HG02870 (cell line): Measurements from ENCODE around the gene LAMC3.

Experiments
- ATAC-seq: cut with Tn5 transposase; IDR thresholded peaks from one replicate; pipeline ENCODE4 v1.9.1; 2021; ENCODE audit warnings: mild to moderate bottlenecking, moderate library complexity; ENCODE audit not compliant: unreplicated experiment

LAMC3 gene

GRCh38 chr9:131010482-131011273 is 1.7 kb downstream of the LAMC3 start:
- no peak for ATAC-seq

- ATAC-seq = no peak
Observed at GRCh38 chr9:131011274-131012022, 2.5 kb downstream of the LAMC3 start.

- no peak for ATAC-seq
Observed at GRCh38 chr9:131012023-131012334, 3.0 kb downstream of the LAMC3 start.

DNA sequence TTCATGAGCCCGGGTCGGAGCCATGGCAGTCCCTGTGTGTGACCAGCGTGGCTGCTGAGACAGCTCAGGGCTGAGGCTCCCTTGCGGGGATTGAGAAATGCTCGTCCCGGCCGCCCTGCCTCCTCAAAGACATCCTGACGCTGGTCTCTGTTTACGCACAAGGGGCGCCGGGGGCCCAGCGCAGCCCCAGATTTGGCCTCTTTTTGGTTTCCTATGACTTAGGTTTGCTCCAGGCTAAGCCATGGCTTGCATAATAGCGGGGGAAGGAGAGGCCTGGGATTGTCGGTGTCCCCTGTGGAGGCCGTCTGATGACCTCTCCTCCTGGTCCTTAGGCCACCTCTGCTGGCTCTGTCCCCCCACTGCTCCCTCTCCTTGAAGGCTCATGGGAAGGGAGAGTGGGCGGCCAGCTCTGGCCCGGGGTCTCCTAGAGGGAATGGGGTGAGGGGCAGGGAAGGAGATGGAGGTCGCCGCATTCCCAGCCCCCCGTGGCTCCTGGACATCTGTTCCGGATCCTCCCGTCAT is 3.5 kb downstream of the LAMC3 start:
- ATAC-seq = no peak

DNA sequence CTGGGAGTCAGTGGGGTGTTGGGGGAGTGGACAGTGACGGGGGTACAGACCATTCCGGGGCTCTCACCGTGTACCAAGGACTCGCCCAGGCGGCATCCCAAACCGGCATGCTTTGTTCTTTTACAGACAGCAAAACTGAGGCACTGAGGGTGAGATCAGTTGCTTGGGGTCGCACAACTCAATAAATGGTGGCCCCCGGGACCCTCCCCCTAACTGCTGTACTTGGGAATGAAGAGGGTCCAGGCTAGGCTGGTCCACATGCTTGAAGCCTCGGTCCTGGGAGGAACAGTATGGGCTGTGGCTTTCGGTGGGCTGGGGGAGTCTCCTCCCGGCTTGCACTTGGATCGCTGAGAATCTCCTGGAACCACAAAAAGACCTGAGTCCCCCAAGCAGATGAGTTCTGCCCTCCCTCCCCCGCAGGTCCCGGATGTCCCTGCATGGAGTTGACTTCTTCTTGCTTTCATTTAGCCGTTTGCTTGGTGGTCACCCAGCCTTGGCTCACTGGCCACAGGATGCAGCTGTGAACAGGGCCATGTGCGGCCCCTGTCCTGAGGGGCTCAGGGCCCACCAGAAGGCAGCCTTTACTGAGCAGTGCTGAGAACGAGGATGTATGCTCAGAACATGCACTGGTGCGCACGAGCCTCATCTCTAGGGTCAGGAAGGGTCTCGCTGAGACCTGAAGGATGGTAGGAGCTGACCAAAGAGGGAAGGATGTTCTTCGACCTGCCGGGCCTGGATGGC is 4.2 kb downstream of the LAMC3 start:
- ATAC-seq = no peak

DNA sequence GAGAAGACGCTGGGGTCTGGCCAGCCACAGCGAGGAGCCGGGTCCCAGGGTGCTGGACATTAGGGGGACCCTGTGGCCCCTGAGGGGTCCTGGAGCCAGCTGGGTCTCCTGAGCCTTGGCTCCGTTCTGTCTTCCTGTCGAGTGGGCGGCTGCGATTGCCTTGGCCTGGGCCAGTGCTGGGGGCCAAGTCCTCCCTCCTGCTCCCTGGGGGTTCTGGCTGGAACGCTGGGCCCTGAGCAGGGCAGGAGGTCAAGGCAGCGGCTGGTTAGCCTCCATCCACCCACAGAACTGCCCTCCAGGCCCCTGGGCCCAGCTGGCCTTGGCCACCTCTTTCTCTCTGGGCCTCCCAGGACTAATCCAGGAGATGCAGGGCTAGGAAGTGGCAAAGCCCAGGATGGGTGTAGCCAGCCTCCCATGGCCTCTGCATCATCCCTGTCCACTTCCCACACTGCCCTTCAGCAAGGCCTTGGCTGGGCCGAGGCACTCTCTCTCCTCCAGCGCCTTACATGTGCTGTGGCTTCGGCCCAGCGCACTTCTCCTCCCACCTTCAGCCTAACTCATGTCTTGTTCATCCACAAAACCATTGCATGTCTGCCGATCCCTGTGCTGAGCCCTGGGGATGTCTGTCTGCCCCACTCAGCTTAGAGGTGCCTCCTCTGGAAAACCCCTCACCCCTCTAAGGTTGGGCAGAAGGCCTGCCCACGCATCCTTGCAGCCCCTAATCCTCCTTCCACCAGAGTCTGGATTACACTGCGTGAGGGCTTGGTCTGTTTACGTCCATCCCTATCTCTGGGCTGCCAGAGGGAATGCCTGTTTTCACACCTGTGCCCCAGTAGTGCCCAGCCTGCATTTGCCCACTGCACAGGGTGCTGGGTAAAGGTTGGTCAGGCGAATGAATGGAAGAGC is 5.0 kb downstream of the LAMC3 start:
- ATAC-seq = no peak

DNA sequence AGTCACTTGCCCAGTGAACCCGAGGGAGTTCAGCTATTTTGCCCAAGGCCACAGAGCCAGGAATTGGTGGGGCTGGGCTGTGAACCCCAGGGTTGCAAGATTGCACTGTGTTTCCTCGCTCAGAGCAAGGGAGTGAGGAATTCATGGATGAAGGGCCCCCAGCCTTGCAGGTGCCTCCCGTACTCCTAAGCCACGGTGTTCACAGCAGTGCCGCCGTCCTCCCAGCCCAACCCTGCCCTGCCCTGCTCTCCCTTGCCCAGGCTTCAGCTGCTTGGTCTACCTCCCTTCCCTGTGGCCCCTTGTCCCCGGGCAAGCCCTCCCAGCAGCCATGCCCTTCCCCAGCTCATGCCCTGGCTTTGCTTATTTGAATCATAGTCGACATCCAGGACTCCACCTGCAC is 6.1 kb downstream of the LAMC3 start:
- ATAC-seq = no peak

DNA sequence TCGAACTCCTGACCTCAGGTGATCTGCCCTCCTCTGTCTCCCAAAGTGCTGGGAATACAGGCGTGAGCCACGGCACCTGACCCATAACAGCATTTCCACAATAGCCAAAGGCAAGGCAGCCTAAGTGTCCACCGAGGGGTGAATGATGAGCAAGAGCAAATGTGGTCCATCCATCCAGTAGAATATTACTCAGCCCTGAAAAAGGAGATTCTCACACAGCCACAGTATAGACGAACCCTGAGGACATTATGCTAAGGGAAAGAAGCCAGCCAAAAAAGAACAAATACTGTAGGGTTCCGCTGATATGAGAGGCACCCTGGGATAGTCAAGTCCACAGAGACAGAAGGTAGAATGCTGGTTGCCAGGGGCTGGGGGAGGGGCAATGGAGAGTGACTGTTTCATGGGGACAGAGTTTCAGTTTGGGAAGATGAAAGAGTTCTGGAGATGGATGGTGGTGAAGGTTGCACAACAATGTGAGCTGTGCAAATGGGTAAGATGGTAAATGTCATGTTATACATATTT is 7.0 kb downstream of the LAMC3 start:
- no peak for ATAC-seq

- no peak for ATAC-seq
Observed at GRCh38 chr9:131017067-131017466, 8.1 kb downstream of the LAMC3 start.

DNA sequence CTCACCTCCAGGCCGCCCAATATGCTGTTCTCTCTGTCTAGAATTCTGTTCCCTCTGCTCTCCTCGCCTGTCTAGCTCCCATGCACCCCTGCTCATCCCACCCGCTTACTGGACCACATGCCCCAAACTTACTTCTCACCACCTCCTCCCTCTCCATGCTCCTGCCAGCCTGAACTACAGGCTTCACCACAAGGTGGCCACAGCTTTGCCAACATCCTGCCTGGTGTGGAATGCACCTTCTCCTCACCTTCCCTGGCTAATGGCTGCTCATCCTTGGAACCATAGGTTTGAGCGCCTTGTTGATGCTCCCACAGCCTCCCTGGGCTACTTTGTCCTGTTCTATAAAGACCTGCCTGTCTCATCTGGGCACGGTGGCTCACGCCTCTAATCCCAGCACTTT is 9.6 kb downstream of the LAMC3 start:
- no peak for ATAC-seq

GRCh38 chr9:131019388-131020239 is 10.6 kb downstream of the LAMC3 start:
- no peak for ATAC-seq

DNA sequence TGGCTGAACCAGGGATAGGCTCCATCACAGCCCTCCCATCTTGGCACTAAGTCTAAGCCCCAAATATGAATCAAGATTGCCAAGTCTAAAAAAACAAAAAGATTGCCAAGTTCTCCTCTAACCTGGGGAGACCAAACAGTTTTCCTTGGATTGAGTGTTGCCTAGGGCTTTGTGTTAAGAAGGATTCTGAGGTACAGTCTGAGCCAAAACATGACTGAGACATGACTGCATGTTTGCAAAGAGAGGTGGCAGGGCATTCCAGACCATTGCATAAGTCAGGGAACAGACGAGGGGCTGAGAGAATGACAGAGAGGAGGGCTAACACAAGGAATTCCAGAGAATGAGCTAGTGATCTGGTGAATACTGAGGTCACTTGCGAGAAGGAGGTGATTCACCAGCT is 11.4 kb downstream of the LAMC3 start:
- no peak for ATAC-seq

- no peak for ATAC-seq
Observed at GRCh38 chr9:131020862-131021261, 11.9 kb downstream of the LAMC3 start.

- ATAC-seq = no peak
Observed at GRCh38 chr9:131021785-131022184, 12.8 kb downstream of the LAMC3 start.

DNA sequence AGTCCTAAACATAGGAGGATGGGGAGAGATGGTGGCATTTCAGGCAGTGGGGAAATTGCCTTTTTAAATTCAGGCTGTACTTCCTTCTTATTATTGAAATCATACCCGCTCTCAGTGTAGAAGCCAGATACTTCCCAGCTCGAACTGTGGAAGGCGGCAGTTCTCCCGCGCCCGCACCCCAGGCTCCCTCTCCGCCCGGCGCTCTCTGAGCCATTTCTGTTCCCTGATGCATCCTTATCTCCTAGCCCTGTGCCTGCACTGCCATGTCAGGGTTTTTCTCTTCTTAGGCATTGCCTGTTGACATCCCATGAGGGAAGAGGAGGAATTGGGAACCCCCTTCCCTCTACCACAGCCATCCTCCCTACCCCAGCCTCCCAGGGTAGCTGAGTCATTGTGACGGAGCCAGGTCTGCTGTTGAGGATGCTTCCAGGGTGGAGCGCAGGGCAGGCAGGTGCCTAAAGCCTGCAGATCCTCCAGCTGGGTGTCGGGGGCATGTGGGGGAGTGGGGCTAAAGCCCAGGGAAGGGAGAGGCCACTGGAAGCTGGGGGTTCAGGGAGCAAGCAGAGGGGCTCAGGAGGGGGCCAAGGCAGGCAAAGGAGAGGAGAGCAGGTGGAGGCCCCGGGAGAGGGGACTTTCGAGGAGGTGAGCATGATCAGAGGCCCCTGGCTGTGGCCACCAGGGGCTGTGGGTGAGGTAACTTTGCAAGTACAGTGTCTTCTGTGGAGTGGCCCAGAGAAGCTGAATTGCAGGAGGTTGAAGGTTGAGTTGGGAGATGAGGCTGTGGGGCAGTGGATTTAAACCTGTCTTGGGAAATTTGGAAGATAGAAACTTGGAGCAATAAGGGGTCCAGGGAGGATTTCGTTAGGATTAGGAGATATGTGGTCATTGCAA is 16.2 kb downstream of the LAMC3 start:
- no peak for ATAC-seq

DNA sequence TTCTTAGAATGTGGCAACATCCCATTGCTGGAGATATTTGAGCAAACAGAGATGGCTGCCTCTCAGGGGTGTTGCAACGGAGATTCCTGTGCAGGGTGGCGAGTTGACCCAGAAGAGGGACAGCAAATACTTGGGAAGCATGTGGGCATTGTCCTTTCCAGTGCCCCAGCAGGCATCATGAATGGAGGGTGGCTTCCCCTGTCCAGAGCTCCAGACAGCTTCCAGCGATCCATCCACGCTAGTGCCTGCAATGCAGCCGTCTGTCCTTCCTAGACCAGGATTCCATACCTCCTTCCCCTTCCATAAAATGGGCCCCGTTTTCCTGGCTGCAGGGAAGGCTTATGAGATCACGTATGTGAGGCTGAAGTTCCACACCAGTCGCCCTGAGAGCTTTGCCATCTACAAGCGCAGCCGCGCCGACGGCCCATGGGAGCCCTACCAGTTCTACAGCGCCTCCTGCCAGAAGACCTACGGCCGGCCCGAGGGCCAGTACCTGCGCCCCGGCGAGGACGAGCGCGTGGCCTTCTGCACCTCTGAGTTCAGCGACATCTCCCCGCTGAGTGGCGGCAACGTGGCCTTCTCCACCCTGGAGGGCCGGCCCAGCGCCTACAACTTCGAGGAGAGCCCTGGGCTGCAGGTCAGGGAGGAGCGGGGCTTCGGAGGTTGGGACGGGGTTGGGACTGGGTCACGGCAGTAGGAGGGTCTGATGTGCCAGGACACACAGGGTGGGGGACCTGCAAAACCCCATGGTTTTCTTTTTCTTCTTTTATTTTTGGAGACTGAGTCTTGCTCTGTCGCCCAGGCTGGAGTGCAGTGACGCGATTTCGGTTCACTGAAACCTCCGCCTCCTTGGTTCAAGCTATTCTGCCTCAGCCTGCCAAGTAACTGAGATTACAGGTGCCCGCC is 17.2 kb downstream of the LAMC3 start:
- no peak for ATAC-seq

DNA sequence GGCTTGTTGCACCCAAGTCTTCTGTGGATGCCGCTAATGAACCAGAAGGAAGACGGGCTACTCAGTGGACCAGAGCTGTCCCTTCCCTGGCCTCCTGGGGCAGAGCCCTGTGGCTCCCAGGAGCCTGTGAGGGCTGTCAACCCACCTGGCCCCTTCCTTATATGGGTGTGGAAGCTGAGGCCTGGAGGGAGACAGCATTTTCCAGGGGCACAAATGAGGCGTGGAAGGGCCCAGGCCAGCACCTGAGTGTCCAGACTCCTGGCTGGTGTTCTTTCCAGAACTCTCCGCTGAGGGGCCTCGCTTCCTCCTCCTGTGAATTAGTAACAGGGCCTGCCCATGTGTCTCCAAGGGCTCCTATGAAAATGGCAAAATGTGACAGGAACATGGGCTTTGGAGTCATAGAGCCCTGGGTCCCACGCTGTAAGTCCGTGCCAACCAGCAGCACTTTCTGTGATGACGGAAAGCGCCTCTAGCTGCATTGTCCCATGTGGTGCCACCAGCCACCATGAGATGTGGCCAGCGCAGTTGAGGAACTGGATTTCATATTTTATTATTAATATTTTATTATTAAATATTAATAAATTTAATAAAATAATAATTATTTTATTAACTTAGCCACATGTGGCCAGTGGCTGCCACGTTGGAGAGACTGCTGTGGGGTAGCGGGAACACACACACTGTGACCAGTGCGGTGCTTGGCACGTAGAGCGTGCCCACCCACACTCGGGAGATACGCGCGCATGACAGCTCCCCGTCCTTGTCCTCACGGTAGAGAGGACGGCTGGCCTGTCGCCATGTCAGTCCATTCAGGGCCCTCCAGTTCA is 18.3 kb downstream of the LAMC3 start:
- ATAC-seq = no peak
